Activated CD4-positive, alpha-beta T cell treated with anti-CD3 and anti-CD28 coated beads for 36 hours (primary cell): ENCODE data around the gene LCP2. TPM values are rescaled to one million over a fixed set of nuclear protein-coding genes. Genes with fewer than 3 reads are reported as not detected.

ENCODE experiments used
- ATAC-seq: fragments of 200-7000 bp; cut with Tn5 transposase; one replicate; pipeline ENCODE4 v1.10.0; 2021; ENCODE audit warnings: mild to moderate bottlenecking, moderate library complexity
- CTCF ChIA-PET: fragments of 350-600 bp; sonication (Branson Sonifier 250); formaldehyde crosslinking; loops from one replicate; lab custom pipeline; 2021; ENCODE audit warnings: antibody characterized with exemption; lab: Charles Lee
- POLR2A ChIA-PET: fragments of 350-600 bp; sonication (Branson Sonifier 250); formaldehyde crosslinking; loops from one replicate; lab custom pipeline; 2021; ENCODE audit warnings: antibody characterized with exemption, inconsistent platforms; lab: Charles Lee
- DNase-seq: peaks from one replicate; pipeline ENCODE4 v3.0.0-alpha.2; 2020
- H3K27ac Mint-ChIP-seq: one replicate; pipeline ENCODE4 v1.8.0; 2021; ENCODE audit warnings: mixed read lengths
- H3K27me3 Mint-ChIP-seq: one replicate; pipeline ENCODE4 v1.8.0; 2021; ENCODE audit warnings: mixed read lengths
- H3K36me3 Mint-ChIP-seq: one replicate; pipeline ENCODE4 v1.8.0; 2021; ENCODE audit warnings: low read depth, mixed read lengths
- H3K4me1 Mint-ChIP-seq: one replicate; pipeline ENCODE4 v1.8.0; 2021; ENCODE audit warnings: mixed read lengths
- H3K4me3 Mint-ChIP-seq: one replicate; pipeline ENCODE4 v1.8.0; 2021; ENCODE audit warnings: mild to moderate bottlenecking, moderate library complexity, mixed read lengths
- H3K9me3 Mint-ChIP-seq: one replicate; pipeline ENCODE4 v1.8.0; 2021; ENCODE audit warnings: low read depth, mixed read lengths
- intact Hi-C, 2 experiments: fragments of 100-400 bp; cut with DNase I in 1 of 2; cut with micrococcal nuclease in 1 of 2; formaldehyde crosslinking; loops; one replicate each; pipeline versions ENCODE4 v1.14.2 to v1.15.1; 2022 to 2024; cut with DNase I, micrococcal nuclease
- total RNA-seq, 2 experiments: library from RNA; stranded (reverse); gene quantifications; one replicate each; pipeline ENCODE4 v1.2.3, GENCODE V29; 2021

LCP2 gene
- total RNA-seq, 2 experiments from 2014 or later, result 173 to 232 TPM

GRCh38 chr5:170308686-170309085 is 11.1 kb upstream of the LCP2 start:
- intact Hi-C loops, result no loop called here
- no peaks in the 10 kb centered on the region for H3K27me3 Mint-ChIP-seq
- DNase-seq (no peak), ATAC-seq (no peak)
- ChIA-PET CTCF (interaction anchor here (0.5 to 0.9 kb wide), 2 partner anchors 42 to 102 kb away, joined by 3 read pairs; no protein-coding TSS in a partner anchor), POLR2A (no interaction called here)
- peaks cover 10% of the 10 kb centered on the region for H3K36me3 Mint-ChIP-seq
- no peak overlapping the region for H3K27ac Mint-ChIP-seq
- no peaks in the 10 kb centered on the region for H3K9me3 Mint-ChIP-seq
- peaks cover 81% of the 10 kb centered on the region for H3K4me1 Mint-ChIP-seq
- no peak overlapping the region for H3K4me3 Mint-ChIP-seq

DNA sequence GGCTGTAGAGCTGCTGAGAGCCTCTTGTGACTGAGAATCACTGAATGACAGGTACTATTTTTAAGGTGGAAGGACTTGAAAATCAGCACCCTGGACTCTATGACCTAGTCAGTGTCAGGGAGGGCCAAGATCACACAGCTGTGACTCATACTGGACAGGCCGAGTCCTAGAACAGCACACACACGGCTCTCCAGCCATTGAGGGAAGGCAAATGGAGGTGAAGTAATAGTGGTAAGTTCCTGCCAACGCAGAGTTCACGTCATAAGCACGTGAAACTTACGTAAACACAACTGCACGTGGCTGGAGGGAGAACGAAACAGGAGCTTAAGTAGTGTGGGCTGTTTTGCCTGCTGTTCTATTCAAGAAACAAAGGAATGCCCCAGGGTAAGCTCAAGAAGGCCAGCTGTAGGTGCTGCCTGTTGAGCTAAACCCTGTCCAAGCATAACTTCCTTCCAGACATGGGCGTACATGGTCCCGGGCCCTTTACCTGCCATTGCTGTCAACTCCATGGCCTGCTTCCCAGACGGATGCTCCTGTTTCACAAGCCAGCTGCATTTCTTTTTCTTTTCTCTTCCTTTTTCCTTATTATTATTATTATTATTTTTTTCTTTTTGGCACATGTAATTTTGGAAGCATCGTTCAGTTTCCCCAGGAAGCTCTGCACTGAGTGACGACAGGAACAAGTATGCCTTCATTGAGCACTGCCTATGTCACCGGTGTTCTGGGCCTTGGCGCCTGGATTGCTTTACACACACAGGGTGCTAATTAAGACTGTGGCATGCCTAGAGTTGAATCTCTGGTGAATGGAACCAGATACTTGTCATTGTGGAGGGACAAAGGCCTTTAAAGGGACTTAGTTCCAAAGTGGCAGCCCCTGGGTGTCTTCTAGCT is 10.2 kb upstream of the LCP2 start:
- Mint-ChIP-seq H3K36me3 (peaks cover 10% of the 10 kb centered on the region), H3K4me1 (peaks cover 84% of the 10 kb centered on the region), H3K27me3 (no peaks in the 10 kb centered on the region), H3K4me3 (no peak overlapping the region), H3K9me3 (no peaks in the 10 kb centered on the region), H3K27ac (no peak overlapping the region)
- ChIA-PET POLR2A (no interaction called here), CTCF (interaction anchor here (0.7 to 3.3 kb wide), 8 partner anchors 11 to 41 kb away, joined by 3 to 12 read pairs (median 4); no protein-coding TSS in a partner anchor)
- no peak for ATAC-seq
- no peak for DNase-seq
- intact Hi-C loops, result no loop called here

- peak; percentile 70 for DNase-seq
Measured at GRCh38 chr5:170306381-170306831, 8.8 kb upstream of the LCP2 start.

GRCh38 chr5:170305646-170306025 is 8.1 kb upstream of the LCP2 start:
- peaks cover 10% of the 10 kb centered on the region for H3K36me3 Mint-ChIP-seq
- ChIA-PET POLR2A (no interaction called here), CTCF (interaction anchor here (1.2 to 3.3 kb wide), 6 partner anchors 9 to 39 kb away, joined by 3 to 12 read pairs (median 4); no protein-coding TSS in a partner anchor)
- H3K4me3 Mint-ChIP-seq, result no peak overlapping the region
- no peak for DNase-seq
- peak overlapping the region; percentile 17 for H3K27ac Mint-ChIP-seq
- H3K9me3 Mint-ChIP-seq, result no peaks in the 10 kb centered on the region
- no peaks in the 10 kb centered on the region for H3K27me3 Mint-ChIP-seq
- H3K4me1 Mint-ChIP-seq, result peaks cover 85% of the 10 kb centered on the region
- no peak for ATAC-seq
- intact Hi-C loops, result no loop called here

More at GRCh38 chr5:170306381-170306831, 8.8 kb upstream of the LCP2 start:
- intact Hi-C loops, result no loop called here
- Mint-ChIP-seq H3K27me3 (no peaks in the 10 kb centered on the region), H3K36me3 (peaks cover 10% of the 10 kb centered on the region), H3K4me1 (peaks cover 84% of the 10 kb centered on the region), H3K27ac (peak overlapping the region; percentile 47), H3K4me3 (no peak overlapping the region), H3K9me3 (no peaks in the 10 kb centered on the region)
- ATAC-seq, result peak; percentile 66
- ChIA-PET POLR2A (interaction anchor here (0.6 to 0.9 kb wide), 2 partner anchors 12 to 28 kb away, joined by 3 read pairs; no protein-coding TSS in a partner anchor), CTCF (interaction anchor here (0.8 to 3.3 kb wide), 7 partner anchors 10 to 80 kb away, joined by 3 to 12 read pairs (median 5); no protein-coding TSS in a partner anchor)

GRCh38 chr5:170305016-170305645 is 7.6 kb upstream of the LCP2 start:
- Mint-ChIP-seq H3K27me3 (no peaks in the 10 kb centered on the region), H3K4me3 (no peak overlapping the region), H3K9me3 (no peaks in the 10 kb centered on the region), H3K27ac (peak overlapping the region; percentile 92), H3K4me1 (peaks cover 85% of the 10 kb centered on the region), H3K36me3 (peaks cover 9% of the 10 kb centered on the region)
- ChIA-PET CTCF (interaction anchor here (1.2 to 3.3 kb wide), 5 partner anchors 10 to 38 kb away, joined by 3 to 12 read pairs (median 6); no protein-coding TSS in a partner anchor), POLR2A (no interaction called here)
- no peak for DNase-seq
- ATAC-seq, result no peak
- intact Hi-C loops, result no loop called here

DNA sequence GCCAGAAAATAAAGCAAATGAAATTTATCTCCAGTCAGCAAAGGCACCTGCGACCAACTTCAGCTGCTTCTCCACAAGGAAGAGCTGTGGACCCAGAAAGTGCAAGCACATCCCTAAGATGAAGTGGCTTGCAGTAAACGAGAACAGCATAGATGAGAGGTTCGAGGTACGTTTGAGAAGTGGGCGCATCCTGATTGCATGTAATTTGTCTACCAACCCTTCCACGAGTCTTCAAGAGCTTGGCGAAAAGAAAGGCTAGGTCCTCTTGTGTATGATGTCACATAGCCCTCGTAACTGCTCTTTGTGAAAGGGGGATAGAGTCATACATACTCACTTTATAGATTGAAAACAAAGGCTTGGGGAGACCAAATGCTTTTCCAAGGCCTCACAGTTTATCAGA is 6.0 kb upstream of the LCP2 start:
- no peaks in the 10 kb centered on the region for H3K27me3 Mint-ChIP-seq
- POLR2A ChIA-PET, result interaction anchor here (0.8 to 1.3 kb wide), 3 partner anchors 10 to 28 kb away, joined by 4 to 7 read pairs (median 5); no protein-coding TSS in a partner anchor
- H3K4me3 Mint-ChIP-seq, result peak overlapping the region; percentile 70
- peaks cover 4% of the 10 kb centered on the region for H3K36me3 Mint-ChIP-seq
- peaks cover 88% of the 10 kb centered on the region for H3K4me1 Mint-ChIP-seq
- H3K27ac Mint-ChIP-seq, result peak overlapping the region; percentile 92
- intact Hi-C loops, result loop anchor here (1.0 to 5.0 kb wide), 4 partner anchors 9 to 36 kb away; no protein-coding TSS in a partner anchor
- CTCF ChIA-PET, result interaction anchor here (0.7 to 2.5 kb wide), 15 partner anchors 10 to 77 kb away, joined by 3 to 16 read pairs (median 5); no protein-coding TSS in a partner anchor
- ATAC-seq, result peak; percentile 25
- DNase-seq, result peak; percentile 44
- H3K9me3 Mint-ChIP-seq, result no peaks in the 10 kb centered on the region

GRCh38 chr5:170302653-170303501 is 5.3 kb upstream of the LCP2 start:
- Mint-ChIP-seq H3K4me3 (peak overlapping the region; percentile 70), H3K27ac (peak overlapping the region; percentile 92), H3K9me3 (no peaks in the 10 kb centered on the region), H3K27me3 (no peaks in the 10 kb centered on the region), H3K4me1 (peaks cover 91% of the 10 kb centered on the region), H3K36me3 (peaks cover 2% of the 10 kb centered on the region)
- POLR2A ChIA-PET, result interaction anchor here (0.8 to 1.3 kb wide), 3 partner anchors 10 to 29 kb away, joined by 4 to 7 read pairs (median 5); no protein-coding TSS in a partner anchor
- peak; percentile 87 for ATAC-seq
- DNase-seq, result peak; percentile 75
- intact Hi-C loops, result loop anchor here (1.0 to 5.0 kb wide), 4 partner anchors 9 to 36 kb away; no protein-coding TSS in a partner anchor
- CTCF ChIA-PET, result interaction anchor here (0.6 to 2.5 kb wide), 19 partner anchors 8 to 113 kb away, joined by 3 to 16 read pairs (median 5); no protein-coding TSS in a partner anchor

- CTCF ChIA-PET, result interaction anchor here (0.7 to 2.4 kb wide), 8 partner anchors 8 to 114 kb away, joined by 3 to 16 read pairs (median 4); no protein-coding TSS in a partner anchor
- ATAC-seq (no peak), DNase-seq (no peak)
- Mint-ChIP-seq H3K4me1 (peaks cover 90% of the 10 kb centered on the region), H3K4me3 (peak overlapping the region; percentile 70), H3K27ac (peak overlapping the region; percentile 92), H3K36me3 (peaks cover 5% of the 10 kb centered on the region), H3K27me3 (no peaks in the 10 kb centered on the region), H3K9me3 (no peaks in the 10 kb centered on the region)
- POLR2A ChIA-PET, result interaction anchor here (0.7 to 1.4 kb wide), 2 partner anchors 12 to 29 kb away, joined by 4 to 5 read pairs; no protein-coding TSS in a partner anchor
- intact Hi-C loops, result loop anchor here in 1 of 2 experiments (5.0 kb wide), 1 partner anchor 35 kb away; no protein-coding TSS in a partner anchor
Measured at GRCh38 chr5:170301981-170302652, 4.5 kb upstream of the LCP2 start.

GRCh38 chr5:170301149-170301548 is 3.6 kb upstream of the LCP2 start:
- Mint-ChIP-seq H3K4me1 (peaks cover 80% of the 10 kb centered on the region), H3K4me3 (no peak overlapping the region)
- intact Hi-C loops, result loop anchor here in 1 of 2 experiments (5.0 kb wide), 1 partner anchor 34 kb away; no protein-coding TSS in a partner anchor

More at GRCh38 chr5:170301149-170301548, 3.6 kb upstream of the LCP2 start:
- ChIA-PET POLR2A (interaction anchor here (1.4 kb wide), 1 partner anchor 30 kb away, joined by 4 read pairs; no protein-coding TSS in a partner anchor), CTCF (interaction anchor here (1.2 to 2.4 kb wide), 6 partner anchors 9 to 115 kb away, joined by 3 to 16 read pairs (median 5); no protein-coding TSS in a partner anchor)
- no peak for DNase-seq
- Mint-ChIP-seq H3K27me3 (no peaks in the 10 kb centered on the region), H3K36me3 (peaks cover 9% of the 10 kb centered on the region), H3K27ac (peak overlapping the region; percentile 65), H3K9me3 (no peaks in the 10 kb centered on the region)
- ATAC-seq, result no peak
